Measurements from ENCODE around the gene SCN2B.

The SCN2B gene

GRCh38 chr11:118156531-118157185 is 19.8 kb downstream of the SCN2B start:
- no peak for TF ChIP-seq CTCF (IDR thresholded peaks at IDR 0.05; ENCODE audit: low read depth, low read length)
- DNase-seq (ENCODE audit: extremely low read depth, low read depth): no peak

- DNase-seq (ENCODE audit: extremely low read depth, low read depth): no peak
- TF ChIP-seq CTCF (IDR thresholded peaks at IDR 0.05; ENCODE audit: low read depth, low read length): no peak
Measured at GRCh38 chr11:118155776-118156530, 20.5 kb downstream of the SCN2B start.

GRCh38 chr11:118154641-118155040 is 21.8 kb downstream of the SCN2B start:
- DNase-seq (ENCODE audit: extremely low read depth, low read depth): no peak
- no peak for TF ChIP-seq CTCF (IDR thresholded peaks at IDR 0.05; ENCODE audit: low read depth, low read length)

GRCh38 chr11:118153976-118154375 is 22.5 kb downstream of the SCN2B start:
- DNase-seq (ENCODE audit: extremely low read depth, low read depth): no peak
- TF ChIP-seq CTCF (IDR thresholded peaks at IDR 0.05; ENCODE audit: low read depth, low read length): no peak

GRCh38 chr11:118153516-118153915 is 22.9 kb downstream of the SCN2B start:
- DNase-seq (ENCODE audit: extremely low read depth, low read depth): no peak
- TF ChIP-seq CTCF (IDR thresholded peaks at IDR 0.05; ENCODE audit: low read depth, low read length): no peak

- TF ChIP-seq CTCF (IDR thresholded peaks at IDR 0.05; ENCODE audit: low read depth, low read length): no peak
- DNase-seq (ENCODE audit: extremely low read depth, low read depth): no peak
Measured at GRCh38 chr11:118152552-118153471, 23.6 kb downstream of the SCN2B start, which contains the start of gene SCN4B. Gene SCN4B, minus strand, starts transcription at chr11:118152823. Its CDS starts 150 bp downstream, at chr11:118152673.

Measured in AG09319 (cell line).